PC-3 (cell line): ENCODE data around the gene GAGE12J.

Source experiments
- EZH2 ChIP-seq: fragments of 300-600 bp; sonication (generic); IDR thresholded peaks from one replicate; pipeline ENCODE4 v1.6.1; 2017; ENCODE audit warnings: antibody characterized with exemption, mild to moderate bottlenecking, low read length; ENCODE audit not compliant: unreplicated experiment
- TF ChIP-seq, protein P1 (sequence below): fragments of 300-600 bp; sonication (generic); conservative IDR thresholded peaks from 2 replicates; pipeline ENCODE4 v1.5.1; 2017; ENCODE audit warnings: antibody characterized with exemption, low read depth, mild to moderate bottlenecking, low read length

DNA sequence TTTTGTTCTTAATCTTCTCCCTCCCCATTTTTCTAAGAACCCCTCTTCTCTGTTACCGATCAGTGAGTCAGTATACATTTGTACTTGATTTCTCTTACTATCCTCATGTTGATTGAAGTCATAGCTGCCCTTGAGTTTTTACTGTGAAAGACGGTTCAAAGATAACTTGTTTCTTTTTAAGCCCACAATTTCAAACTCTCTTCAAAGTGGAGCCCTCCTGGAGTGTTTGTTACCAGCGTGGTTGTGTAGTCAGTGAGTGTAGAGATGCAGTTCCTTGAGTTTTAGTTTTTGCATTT is 44.4 kb upstream of the GAGE12J start:
- TF ChIP-seq, protein P1, sequence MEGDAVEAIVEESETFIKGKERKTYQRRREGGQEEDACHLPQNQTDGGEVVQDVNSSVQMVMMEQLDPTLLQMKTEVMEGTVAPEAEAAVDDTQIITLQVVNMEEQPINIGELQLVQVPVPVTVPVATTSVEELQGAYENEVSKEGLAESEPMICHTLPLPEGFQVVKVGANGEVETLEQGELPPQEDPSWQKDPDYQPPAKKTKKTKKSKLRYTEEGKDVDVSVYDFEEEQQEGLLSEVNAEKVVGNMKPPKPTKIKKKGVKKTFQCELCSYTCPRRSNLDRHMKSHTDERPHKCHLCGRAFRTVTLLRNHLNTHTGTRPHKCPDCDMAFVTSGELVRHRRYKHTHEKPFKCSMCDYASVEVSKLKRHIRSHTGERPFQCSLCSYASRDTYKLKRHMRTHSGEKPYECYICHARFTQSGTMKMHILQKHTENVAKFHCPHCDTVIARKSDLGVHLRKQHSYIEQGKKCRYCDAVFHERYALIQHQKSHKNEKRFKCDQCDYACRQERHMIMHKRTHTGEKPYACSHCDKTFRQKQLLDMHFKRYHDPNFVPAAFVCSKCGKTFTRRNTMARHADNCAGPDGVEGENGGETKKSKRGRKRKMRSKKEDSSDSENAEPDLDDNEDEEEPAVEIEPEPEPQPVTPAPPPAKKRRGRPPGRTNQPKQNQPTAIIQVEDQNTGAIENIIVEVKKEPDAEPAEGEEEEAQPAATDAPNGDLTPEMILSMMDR, result no peak
- TF ChIP-seq EZH2, result no peak
